GM21619 (cell line): Measurements from ENCODE around the gene DNAH17.

Experiments
- ATAC-seq: cut with Tn5 transposase; IDR thresholded peaks from one replicate; pipeline ENCODE4 v1.9.1; 2021; ENCODE audit not compliant: unreplicated experiment

Gene DNAH17

GRCh38 chr17:78418326-78419026, 158.7 kb downstream of the DNAH17 start:
- ATAC-seq, result no peak

DNA sequence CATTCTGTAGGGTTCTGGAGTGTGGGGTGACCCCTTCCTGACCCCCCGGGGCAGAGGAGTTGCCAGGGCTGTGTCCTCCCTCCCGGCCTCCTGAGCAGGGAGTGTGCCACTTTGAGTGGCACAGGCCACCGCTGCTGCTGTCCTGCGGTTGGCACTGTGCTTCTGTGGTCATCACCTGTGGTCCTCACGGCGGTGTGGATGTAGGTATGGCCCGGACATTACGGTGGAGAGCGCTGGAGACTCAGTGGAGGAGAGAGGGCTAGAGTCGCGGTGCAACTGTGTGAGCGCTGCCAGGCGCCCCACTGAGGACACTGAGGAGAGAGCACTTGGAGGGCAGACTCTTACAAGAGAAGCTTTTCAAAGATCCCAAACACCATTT, 159.7 kb downstream of the DNAH17 start:
- ATAC-seq, result no peak

DNA sequence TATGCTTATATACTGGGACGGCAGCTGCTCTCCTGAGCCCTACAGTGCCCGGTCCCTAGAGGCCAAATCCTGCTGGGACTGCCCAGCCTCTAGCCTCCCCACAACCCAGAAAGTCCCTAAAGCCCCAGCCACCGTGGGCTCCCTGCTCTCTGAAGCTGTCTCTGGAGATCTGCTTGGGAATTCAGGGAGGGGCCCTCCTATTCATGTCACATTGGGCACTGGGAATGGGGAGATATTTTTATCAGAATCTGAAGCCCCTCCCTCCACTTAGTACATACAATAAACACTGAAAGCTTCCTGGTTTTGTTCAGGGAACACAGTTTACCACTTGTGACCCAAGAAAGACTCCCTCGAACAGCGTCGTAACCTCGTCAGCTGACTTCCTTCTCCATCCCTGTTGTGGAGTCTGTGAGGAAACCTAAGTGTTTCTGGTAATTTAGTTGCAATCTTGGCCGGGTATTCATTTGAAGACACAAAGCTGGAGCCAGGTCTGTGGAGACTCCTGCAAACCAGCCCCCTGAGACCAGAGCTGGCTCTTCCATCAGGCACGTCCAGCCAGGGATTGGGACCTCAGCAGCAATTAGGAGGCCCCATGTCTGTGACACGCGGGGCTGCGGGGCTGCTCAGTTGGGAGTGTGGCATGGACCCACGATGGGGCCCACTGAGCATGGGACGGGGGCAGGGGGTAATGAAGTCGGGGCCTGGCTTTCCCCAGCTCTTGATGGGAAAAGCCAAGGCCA, 160.2 kb downstream of the DNAH17 start:
- ATAC-seq, result no peak

- ATAC-seq, result no peak
Observed at GRCh38 chr17:78415821-78416711, 161.1 kb downstream of the DNAH17 start.

GRCh38 chr17:78414178-78415162, 162.7 kb downstream of the DNAH17 start:
- ATAC-seq, result no peak

- ATAC-seq, result no peak
Observed at GRCh38 chr17:78412403-78412802, 164.8 kb downstream of the DNAH17 start.

GRCh38 chr17:78411241-78411857, 165.8 kb downstream of the DNAH17 start:
- no peak for ATAC-seq

GRCh38 chr17:78409191-78409928, 167.8 kb downstream of the DNAH17 start:
- no peak for ATAC-seq

- ATAC-seq, result no peak
Observed at GRCh38 chr17:78408476-78409050, 168.6 kb downstream of the DNAH17 start.

- ATAC-seq, result no peak
Observed at GRCh38 chr17:78407387-78408000, 169.7 kb downstream of the DNAH17 start.

DNA sequence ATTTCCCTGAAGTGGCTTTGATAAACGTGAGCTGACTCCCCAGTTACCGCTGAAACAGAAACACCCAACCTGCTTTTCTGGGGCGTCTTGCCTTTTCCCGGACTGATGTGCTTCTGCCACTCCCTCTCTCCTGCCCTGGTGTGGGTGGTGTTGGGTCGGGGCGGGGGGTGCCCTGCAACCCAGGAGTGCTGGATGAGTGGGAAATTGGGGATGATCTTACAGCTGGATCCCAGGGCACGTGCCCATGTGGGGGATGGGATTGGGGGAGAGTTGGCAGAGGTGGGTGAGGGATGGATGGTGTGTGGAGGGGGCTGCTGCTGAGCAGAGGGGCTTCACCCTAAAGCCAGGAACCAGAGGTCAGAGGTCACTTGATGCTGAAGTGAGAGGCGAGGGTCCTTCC, 170.3 kb downstream of the DNAH17 start:
- ATAC-seq, result no peak

DNA sequence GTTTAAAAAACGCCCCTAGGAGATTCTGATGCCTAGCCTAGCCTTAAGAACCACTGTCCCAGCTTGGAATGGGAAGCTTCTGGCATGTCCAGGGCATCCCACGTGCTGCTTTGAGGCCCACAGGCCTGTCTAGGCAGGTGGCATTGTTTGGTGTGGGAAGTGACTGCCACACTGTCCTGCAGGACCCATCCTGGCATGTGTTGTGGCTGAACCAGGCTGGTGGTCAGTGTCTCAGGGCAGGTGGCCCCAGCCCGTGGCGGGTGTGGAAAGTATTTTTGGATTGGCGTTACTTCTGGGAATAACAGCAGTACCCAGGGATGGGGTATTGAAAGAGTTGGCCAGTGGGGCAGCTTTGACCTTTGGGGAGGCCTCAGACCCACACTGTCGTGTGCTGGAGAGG, 170.8 kb downstream of the DNAH17 start:
- ATAC-seq, result no peak

- no peak for ATAC-seq
Observed at GRCh38 chr17:78403822-78404221, 173.4 kb downstream of the DNAH17 start.

- ATAC-seq, result no peak
Observed at GRCh38 chr17:78401891-78402290, 175.3 kb downstream of the DNAH17 start.

GRCh38 chr17:78401246-78401645, 175.9 kb downstream of the DNAH17 start:
- no peak for ATAC-seq

GRCh38 chr17:78400581-78401240, 176.5 kb downstream of the DNAH17 start:
- no peak for ATAC-seq

DNA sequence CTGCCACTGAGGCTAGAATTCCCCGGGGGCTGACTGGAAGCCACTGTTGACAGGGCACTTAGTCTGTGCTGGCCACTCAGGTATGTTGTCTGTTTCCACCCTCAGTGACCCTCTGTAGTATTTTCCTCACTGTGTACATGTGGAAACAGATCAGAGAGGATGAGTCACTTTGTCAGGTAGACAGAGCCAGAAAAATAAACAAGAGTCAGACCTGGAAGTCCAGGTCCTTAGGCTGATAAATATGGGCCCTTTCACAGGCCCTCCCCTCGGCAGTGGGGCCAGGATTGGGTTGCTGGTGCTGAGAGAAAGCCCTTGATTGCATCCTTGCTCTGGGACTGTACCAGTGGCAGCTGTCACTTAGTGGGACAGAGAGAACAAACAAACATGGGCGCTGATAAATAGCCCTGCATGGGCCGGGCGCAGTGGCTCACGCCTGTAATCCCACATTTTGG, 177.5 kb downstream of the DNAH17 start:
- no peak for ATAC-seq
